Subcutaneous adipose tissue (tissue), 4 donors: ENCODE results near the gene ZMIZ1. TPM values are rescaled to one million over a fixed set of nuclear protein-coding genes. Genes with fewer than 3 reads are reported as not detected.

ENCODE experiments used
- CTCF ChIP-seq: fragments of 450-650 bp; IDR thresholded peaks from one replicate; pipeline ENCODE4 v1.5.1; 2016; ENCODE audit warnings: low read depth, mild to moderate bottlenecking, control low read depth, antibody characterized with exemption, moderate library complexity
- total RNA-seq, 4 donors: library from RNA; depleted of rRNA; stranded (reverse); fragments of >200 nt; gene quantifications; one replicate each; pipeline ENCODE4 v1.1.0, GENCODE V29; 2016

The ZMIZ1 gene
- total RNA-seq, 4 donors from 2014 or later, result 38.1 to 70.6 (median 51.4) TPM

GRCh38 chr10:79344502-79345195 lies 275.9 kb downstream of the ZMIZ1 start:
- no peak for TF ChIP-seq CTCF

GRCh38 chr10:79345241-79346011 lies 276.7 kb downstream of the ZMIZ1 start:
- TF ChIP-seq CTCF, result no peak

GRCh38 chr10:79346012-79346340 lies 277.2 kb downstream of the ZMIZ1 start:
- TF ChIP-seq CTCF, result no peak

GRCh38 chr10:79346388-79347225 lies 277.8 kb downstream of the ZMIZ1 start:
- no peak for TF ChIP-seq CTCF

- no peak for TF ChIP-seq CTCF
These were observed 278.6 kb downstream of the ZMIZ1 start, which contains the start of gene PPIF for GRCh38 chr10:79347226-79347893. TSS of gene PPIF (plus strand) at chr10:79347469. CDS start at chr10:79347549, 80 bp downstream.

- TF ChIP-seq CTCF, result no peak
These were observed 279.3 kb downstream of the ZMIZ1 start for GRCh38 chr10:79347894-79348639.
